ENCODE results near the gene YIF1A. TPM values are rescaled to one million over a fixed set of nuclear protein-coding genes. Genes with fewer than 3 reads are reported as not detected.

The YIF1A gene
- total RNA-seq, 4 donors from 2014 or later: 39.4 to 79.3 (median 64.5) TPM

GRCh38 chr11:66265531-66266377, 23.2 kb downstream of the YIF1A start:
- Histone ChIP-seq H3K27me3 (no peaks in the 10 kb centered on the region), H3K9me3 (no peaks in the 10 kb centered on the region), H3K4me1 (peaks cover 0 to 41% (median 22%) of the 10 kb centered on the region in 3 donors), H3K36me3 (peaks cover 0 to 61% of the 10 kb centered on the region in 2 donors), H3K4me3 (no peak overlapping the region), H3K27ac (peak overlapping the region in 3 of 4 donors; percentile 91 to 100 (median 99))
- ATAC-seq: no peak
- no peak for TF ChIP-seq EP300 (IDR thresholded peaks at IDR 0.05)
- no peak for TF ChIP-seq CTCF (IDR thresholded peaks at IDR 0.05)
- TF ChIP-seq POLR2A (IDR thresholded peaks at IDR 0.05): no peak
- TF ChIP-seq POLR2AphosphoS5 (IDR thresholded peaks at IDR 0.05): no peak
- WGBS, 2 donors (ENCODE audit: low coverage in 1 of 2): 80% methylated on average over 1 of the region's 26 CpGs; no CpG with 5 or more reads in 1 of the 2 donors

GRCh38 chr11:66264914-66265313, 24.0 kb downstream of the YIF1A start:
- no peaks in the 10 kb centered on the region for H3K27me3 ChIP-seq
- TF ChIP-seq POLR2AphosphoS5 (IDR thresholded peaks at IDR 0.05): no peak
- TF ChIP-seq CTCF (IDR thresholded peaks at IDR 0.05): peak in 1 of 4 experiments; percentile 19
- 100% methylated on average over 1 of the region's 12 CpGs; no CpG with 5 or more reads in 1 of the 2 donors for WGBS, 2 donors (ENCODE audit: low coverage in 1 of 2)

GRCh38 chr11:66264383-66264782, 24.6 kb downstream of the YIF1A start:
- no peak for ATAC-seq
- Histone ChIP-seq H3K27ac (peak overlapping the region in 2 of 4 donors; percentile 24 to 99), H3K4me1 (peaks cover 0 to 32% (median 12%) of the 10 kb centered on the region in 3 donors), H3K9me3 (no peaks in the 10 kb centered on the region), H3K36me3 (peaks cover 0 to 69% of the 10 kb centered on the region in 2 donors), H3K4me3 (no peak overlapping the region), H3K27me3 (no peaks in the 10 kb centered on the region)
- WGBS, 2 donors (ENCODE audit: low coverage in 1 of 2): 92 to 100% methylated on average over 3 to 5 of the region's 8 CpGs
- no peak for TF ChIP-seq CTCF (IDR thresholded peaks at IDR 0.05)

More at GRCh38 chr11:66264914-66265313, 24.0 kb downstream of the YIF1A start:
- Histone ChIP-seq H3K4me3 (no peak overlapping the region), H3K36me3 (peaks cover 0 to 63% of the 10 kb centered on the region in 2 donors), H3K4me1 (peaks cover 0 to 33% (median 17%) of the 10 kb centered on the region in 3 donors), H3K9me3 (no peaks in the 10 kb centered on the region), H3K27ac (peak overlapping the region in 3 of 4 donors; percentile 24 to 99 (median 91))
- ATAC-seq: no peak

DNA sequence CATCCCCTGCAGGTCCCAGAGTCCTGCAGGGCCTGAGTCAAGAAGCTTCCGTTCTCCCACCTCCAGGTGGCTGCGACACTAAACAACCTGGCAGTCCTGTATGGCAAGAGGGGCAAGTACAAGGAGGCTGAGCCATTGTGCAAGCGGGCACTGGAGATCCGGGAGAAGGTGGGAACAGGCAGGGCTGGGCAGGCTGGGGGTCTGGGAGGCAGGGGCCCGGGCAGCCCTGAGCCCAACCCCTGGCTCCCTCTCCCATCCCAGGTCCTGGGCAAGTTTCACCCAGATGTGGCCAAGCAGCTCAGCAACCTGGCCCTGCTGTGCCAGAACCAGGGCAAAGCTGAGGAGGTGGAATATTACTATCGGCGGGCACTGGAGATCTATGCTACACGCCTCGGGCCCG, 25.2 kb downstream of the YIF1A start:
- TF ChIP-seq CTCF (IDR thresholded peaks at IDR 0.05): no peak
- no peak for TF ChIP-seq POLR2AphosphoS5 (IDR thresholded peaks at IDR 0.05)
- ATAC-seq: no peak
- Histone ChIP-seq H3K36me3 (peaks cover 0 to 74% of the 10 kb centered on the region in 2 donors), H3K27me3 (no peaks in the 10 kb centered on the region), H3K9me3 (no peaks in the 10 kb centered on the region), H3K4me1 (peaks cover 0 to 33% (median 10%) of the 10 kb centered on the region in 3 donors), H3K27ac (no peak overlapping the region), H3K4me3 (no peak overlapping the region)
- 92 to 100% methylated on average over 1 to 6 of the region's 10 CpGs for WGBS, 2 donors (ENCODE audit: low coverage in 1 of 2)

- H3K4me3 ChIP-seq: no peak overlapping the region
- no peaks in the 10 kb centered on the region for H3K27me3 ChIP-seq
- no peak overlapping the region for H3K27ac ChIP-seq
- ATAC-seq: no peak
- WGBS, 2 donors (ENCODE audit: low coverage in 1 of 2): 100% methylated on average over 1 of the region's 4 CpGs; no CpG with 5 or more reads in 1 of the 2 donors
- H3K4me1 ChIP-seq: peaks cover 0 to 39% (median 15%) of the 10 kb centered on the region in 3 donors
- H3K36me3 ChIP-seq: peaks cover 0 to 74% of the 10 kb centered on the region in 2 donors
- no peaks in the 10 kb centered on the region for H3K9me3 ChIP-seq
- TF ChIP-seq POLR2AphosphoS5 (IDR thresholded peaks at IDR 0.05): no peak
- no peak for TF ChIP-seq EP300 (IDR thresholded peaks at IDR 0.05)
- TF ChIP-seq POLR2A (IDR thresholded peaks at IDR 0.05): no peak
- TF ChIP-seq CTCF (IDR thresholded peaks at IDR 0.05): no peak
Measured at GRCh38 chr11:66263231-66263630, 25.7 kb downstream of the YIF1A start.
